ENCODE measurements around the gene GAS6.

Gene GAS6

DNA sequence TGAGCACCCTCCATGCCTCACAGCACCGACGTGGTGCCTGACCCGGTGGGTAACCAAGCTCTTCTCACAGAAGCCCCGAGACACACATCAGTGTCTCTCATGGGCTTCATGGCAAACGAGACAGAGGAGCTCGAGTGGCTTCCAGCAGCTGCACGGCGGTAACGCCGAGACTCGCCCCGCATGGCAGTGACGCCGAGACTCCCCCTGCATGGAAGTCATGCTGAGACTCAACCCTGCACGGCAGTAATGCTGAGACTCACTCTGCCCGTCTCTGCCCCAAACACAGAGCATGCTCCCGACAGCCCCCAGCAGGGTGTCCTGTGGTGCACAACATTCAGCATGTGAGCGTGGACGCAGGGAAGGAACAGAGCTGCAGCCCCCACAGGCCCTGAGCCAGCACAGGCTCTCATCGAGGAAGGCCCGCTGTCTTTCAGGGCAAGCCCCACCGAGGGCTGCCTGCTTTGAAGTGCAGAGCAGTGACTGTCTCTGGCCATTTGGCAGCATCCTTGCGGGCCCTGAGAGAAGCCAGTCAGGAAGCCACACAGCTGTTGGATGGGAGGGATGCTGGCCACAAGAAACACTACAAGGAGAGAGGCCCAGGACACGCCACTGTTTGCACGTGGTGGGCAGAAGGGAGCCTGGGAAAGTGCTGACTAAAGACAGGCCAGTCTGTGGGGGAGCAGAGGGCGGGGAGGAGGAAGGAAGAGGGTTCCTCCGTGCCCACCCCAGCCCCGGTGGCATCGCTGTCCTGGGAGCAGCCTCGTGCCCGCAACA lies 9.5 kb downstream of the GAS6 start:
- Histone ChIP-seq H3K27ac (ENCODE audit: low read depth, low read length) (no peak overlapping the region), H3K9me3 (ENCODE audit: insufficient read depth, low read length) (peaks cover 6% of the 10 kb centered on the region; the same call in 1 of the 2 replicates), H3K27me3 (ENCODE audit: low read length) (no peaks in the 10 kb centered on the region), H3K9me2 (replicated peaks; ENCODE audit: insufficient read depth, low read length) (no peaks in the 10 kb centered on the region), H3K36me3 (ENCODE audit: low read length) (no peaks in the 10 kb centered on the region), H2AFZ (ENCODE audit: low read depth, low read length, severe bottlenecking) (no peak overlapping the region), H3K79me2 (ENCODE audit: insufficient read depth, low read length) (no peaks in the 10 kb centered on the region), H3K4me3 (ENCODE audit: insufficient read depth, low read length, poor library complexity, severe bottlenecking) (no peak overlapping the region), H3K4me2 (ENCODE audit: low read depth, low read length, poor library complexity, severe bottlenecking) (no peak overlapping the region), H4K20me1 (ENCODE audit: low read depth, low read length) (no peaks in the 10 kb centered on the region), H3F3A (ENCODE audit: insufficient read depth) (no peaks in the 10 kb centered on the region), H3K9ac (ENCODE audit: low read length) (no peak overlapping the region)
- TF ChIP-seq, protein P1, sequence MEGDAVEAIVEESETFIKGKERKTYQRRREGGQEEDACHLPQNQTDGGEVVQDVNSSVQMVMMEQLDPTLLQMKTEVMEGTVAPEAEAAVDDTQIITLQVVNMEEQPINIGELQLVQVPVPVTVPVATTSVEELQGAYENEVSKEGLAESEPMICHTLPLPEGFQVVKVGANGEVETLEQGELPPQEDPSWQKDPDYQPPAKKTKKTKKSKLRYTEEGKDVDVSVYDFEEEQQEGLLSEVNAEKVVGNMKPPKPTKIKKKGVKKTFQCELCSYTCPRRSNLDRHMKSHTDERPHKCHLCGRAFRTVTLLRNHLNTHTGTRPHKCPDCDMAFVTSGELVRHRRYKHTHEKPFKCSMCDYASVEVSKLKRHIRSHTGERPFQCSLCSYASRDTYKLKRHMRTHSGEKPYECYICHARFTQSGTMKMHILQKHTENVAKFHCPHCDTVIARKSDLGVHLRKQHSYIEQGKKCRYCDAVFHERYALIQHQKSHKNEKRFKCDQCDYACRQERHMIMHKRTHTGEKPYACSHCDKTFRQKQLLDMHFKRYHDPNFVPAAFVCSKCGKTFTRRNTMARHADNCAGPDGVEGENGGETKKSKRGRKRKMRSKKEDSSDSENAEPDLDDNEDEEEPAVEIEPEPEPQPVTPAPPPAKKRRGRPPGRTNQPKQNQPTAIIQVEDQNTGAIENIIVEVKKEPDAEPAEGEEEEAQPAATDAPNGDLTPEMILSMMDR (IDR thresholded peaks at IDR 0.05; ENCODE audit: insufficient read depth, low read length, poor library complexity, severe bottlenecking) = no peak
- TF ChIP-seq EZH2phosphoT487 (conservative IDR thresholded peaks at IDR 0.05; ENCODE audit: low read length) = no peak

DNA sequence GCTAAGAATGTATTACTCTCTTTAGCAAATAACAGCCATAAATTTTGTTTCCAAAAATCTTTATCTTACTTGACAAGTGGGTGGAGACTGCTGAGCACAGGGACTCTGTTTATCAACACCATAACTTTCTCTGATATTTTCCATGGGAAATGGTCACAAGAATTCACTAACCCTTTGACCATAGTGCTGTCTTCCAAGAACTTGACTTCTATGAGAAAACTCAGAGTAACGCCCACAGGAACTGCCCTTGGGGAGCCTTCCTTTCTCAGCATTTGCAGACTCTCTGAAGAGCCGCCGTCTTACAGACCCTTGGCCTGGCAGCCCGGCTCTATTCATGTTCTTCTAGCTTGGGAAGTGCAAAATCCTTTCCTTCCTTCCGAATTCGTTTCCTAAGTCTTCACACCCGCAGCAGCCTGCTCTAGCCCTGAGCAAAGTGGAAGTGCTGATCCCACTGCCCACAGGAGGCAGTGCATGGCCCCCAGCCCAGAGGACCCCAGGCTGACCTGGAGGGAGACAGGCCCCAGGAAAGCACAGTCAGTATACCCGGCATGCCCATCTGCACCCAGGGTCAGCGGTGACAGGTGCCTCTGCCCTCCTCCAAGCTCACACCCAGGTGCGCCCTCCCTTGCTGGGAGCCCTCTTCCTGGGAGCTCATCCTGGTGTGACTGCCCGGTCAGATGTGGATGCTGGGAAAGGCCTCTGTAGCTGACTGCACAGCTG lies 10.2 kb downstream of the GAS6 start:
- Histone ChIP-seq H3F3A (ENCODE audit: insufficient read depth) (no peaks in the 10 kb centered on the region), H3K27ac (ENCODE audit: low read depth, low read length) (no peak overlapping the region), H3K79me2 (ENCODE audit: insufficient read depth, low read length) (no peaks in the 10 kb centered on the region), H2AFZ (ENCODE audit: low read depth, low read length, severe bottlenecking) (no peak overlapping the region), H3K9ac (ENCODE audit: low read length) (no peak overlapping the region), H3K27me3 (ENCODE audit: low read length) (no peaks in the 10 kb centered on the region), H3K36me3 (ENCODE audit: low read length) (no peaks in the 10 kb centered on the region), H3K4me2 (ENCODE audit: low read depth, low read length, poor library complexity, severe bottlenecking) (no peak overlapping the region), H3K4me3 (ENCODE audit: insufficient read depth, low read length, poor library complexity, severe bottlenecking) (no peak overlapping the region), H3K9me3 (ENCODE audit: insufficient read depth, low read length) (peaks cover under 1% of the 10 kb centered on the region; the same call in 1 of the 2 replicates), H4K20me1 (ENCODE audit: low read depth, low read length) (no peaks in the 10 kb centered on the region), H3K9me2 (replicated peaks; ENCODE audit: insufficient read depth, low read length) (no peaks in the 10 kb centered on the region)
- TF ChIP-seq, protein P1 (IDR thresholded peaks at IDR 0.05; ENCODE audit: insufficient read depth, low read length, poor library complexity, severe bottlenecking) = no peak
- TF ChIP-seq EZH2phosphoT487 (conservative IDR thresholded peaks at IDR 0.05; ENCODE audit: low read length) = no peak

DNA sequence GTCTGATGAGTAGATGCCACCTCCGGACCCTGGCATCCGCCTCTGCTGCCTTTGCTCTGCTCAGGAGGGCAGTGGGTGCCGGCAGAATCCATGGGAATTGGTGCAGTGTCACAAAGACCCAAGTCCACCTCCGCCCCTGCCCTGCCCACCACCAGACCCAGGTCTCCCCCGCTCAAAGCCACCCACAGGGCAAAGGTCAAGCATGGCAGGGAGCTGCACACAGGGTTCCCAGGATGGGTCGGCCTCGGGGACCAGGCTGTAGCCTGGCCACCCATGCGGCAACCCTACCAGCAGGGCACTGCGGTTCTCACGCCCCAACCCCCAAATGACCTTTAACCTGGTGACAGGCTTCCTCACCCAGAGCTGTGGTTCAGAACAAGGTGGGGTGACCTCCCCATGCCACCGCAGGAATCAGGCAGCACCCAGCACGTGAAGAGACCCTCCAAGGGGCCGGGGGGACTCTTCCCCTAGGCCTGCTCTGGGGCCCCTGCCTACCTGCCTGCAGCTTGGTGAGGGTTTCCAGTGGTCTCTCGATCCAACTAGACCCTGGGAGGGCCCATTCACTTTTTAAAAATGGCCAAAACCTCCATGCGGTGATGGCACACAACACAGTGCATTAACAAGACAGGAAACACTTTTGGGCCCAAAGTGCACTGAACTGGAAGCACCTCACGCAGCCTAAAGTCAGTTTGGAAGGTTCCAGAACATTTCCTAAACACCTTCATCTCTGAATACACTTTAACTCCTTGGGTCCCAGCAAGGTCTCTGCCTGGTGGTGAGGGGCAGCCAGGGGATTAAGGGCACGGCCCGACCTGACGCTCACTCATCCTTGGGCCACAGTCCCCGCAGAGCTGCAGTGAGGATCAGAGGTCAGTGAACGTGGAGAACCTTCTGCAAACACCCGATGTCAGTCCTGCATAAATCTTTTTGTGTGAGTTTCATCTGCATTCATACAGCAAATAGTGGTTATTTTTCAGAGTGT lies 11.0 kb downstream of the GAS6 start:
- H3K9me3 ChIP-seq (ENCODE audit: insufficient read depth, low read length) = no peaks in the 10 kb centered on the region
- TF ChIP-seq, protein P1 (IDR thresholded peaks at IDR 0.05; ENCODE audit: insufficient read depth, low read length, poor library complexity, severe bottlenecking) = no peak
- TF ChIP-seq EZH2phosphoT487 (conservative IDR thresholded peaks at IDR 0.05; ENCODE audit: low read length) = no peak
- H3K27me3 ChIP-seq (ENCODE audit: low read length) = no peaks in the 10 kb centered on the region
- no peaks in the 10 kb centered on the region for H4K20me1 ChIP-seq (ENCODE audit: low read depth, low read length)
- H3K79me2 ChIP-seq (ENCODE audit: insufficient read depth, low read length) = no peaks in the 10 kb centered on the region
- no peaks in the 10 kb centered on the region for H3F3A ChIP-seq (ENCODE audit: insufficient read depth)
- no peak overlapping the region for H3K9ac ChIP-seq (ENCODE audit: low read length)
- no peaks in the 10 kb centered on the region for H3K9me2 ChIP-seq (replicated peaks; ENCODE audit: insufficient read depth, low read length)
- H3K4me2 ChIP-seq (ENCODE audit: low read depth, low read length, poor library complexity, severe bottlenecking) = no peak overlapping the region
- H3K4me3 ChIP-seq (ENCODE audit: insufficient read depth, low read length, poor library complexity, severe bottlenecking) = no peak overlapping the region
- no peaks in the 10 kb centered on the region for H3K36me3 ChIP-seq (ENCODE audit: low read length)
- no peak overlapping the region for H2AFZ ChIP-seq (ENCODE audit: low read depth, low read length, severe bottlenecking)
- no peak overlapping the region for H3K27ac ChIP-seq (ENCODE audit: low read depth, low read length)

Measured in SU-DHL-6 (cell line).